HG03095 (cell line): ENCODE measurements around the gene CMSS1.

Source experiments
- ATAC-seq: cut with Tn5 transposase; IDR thresholded peaks from one replicate; pipeline ENCODE4 v1.9.1; 2021; ENCODE audit warnings: moderate library complexity; ENCODE audit not compliant: unreplicated experiment

CMSS1 gene

DNA sequence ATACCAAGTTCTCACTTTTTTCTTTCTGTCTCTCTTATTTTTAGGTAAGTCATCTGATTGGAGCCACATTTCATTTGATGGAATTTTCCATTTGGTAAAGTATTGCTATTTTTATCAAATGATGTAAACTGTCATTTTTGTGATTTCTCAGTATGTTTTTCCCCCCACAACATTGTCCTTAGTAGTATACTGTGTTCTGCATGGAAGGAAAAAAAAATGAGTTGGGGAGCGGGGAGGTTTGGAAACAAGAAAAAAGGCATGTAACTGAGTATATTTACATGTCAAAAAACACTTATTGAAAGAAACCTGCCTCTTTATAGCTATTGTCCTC is 192.4 kb downstream of the CMSS1 start:
- no peak for ATAC-seq

DNA sequence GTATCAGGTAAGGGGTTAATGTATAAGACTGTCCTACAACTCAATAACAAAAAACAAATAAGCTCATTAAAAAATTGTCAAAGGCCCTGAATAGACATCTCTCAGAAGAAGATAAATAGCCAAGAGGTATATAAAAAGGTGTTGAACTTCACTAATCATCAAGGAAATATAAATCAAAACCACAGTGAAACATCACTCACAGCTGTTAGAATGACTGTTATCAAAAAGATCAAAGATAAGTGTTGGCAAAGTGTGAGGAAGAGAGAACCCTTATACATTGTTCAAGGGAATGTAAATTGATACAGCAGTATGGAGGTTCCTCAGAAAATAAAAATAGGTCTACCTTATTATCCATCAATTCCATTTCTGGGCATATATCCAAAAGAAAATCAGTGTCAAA is 201.1 kb downstream of the CMSS1 start:
- no peak for ATAC-seq

DNA sequence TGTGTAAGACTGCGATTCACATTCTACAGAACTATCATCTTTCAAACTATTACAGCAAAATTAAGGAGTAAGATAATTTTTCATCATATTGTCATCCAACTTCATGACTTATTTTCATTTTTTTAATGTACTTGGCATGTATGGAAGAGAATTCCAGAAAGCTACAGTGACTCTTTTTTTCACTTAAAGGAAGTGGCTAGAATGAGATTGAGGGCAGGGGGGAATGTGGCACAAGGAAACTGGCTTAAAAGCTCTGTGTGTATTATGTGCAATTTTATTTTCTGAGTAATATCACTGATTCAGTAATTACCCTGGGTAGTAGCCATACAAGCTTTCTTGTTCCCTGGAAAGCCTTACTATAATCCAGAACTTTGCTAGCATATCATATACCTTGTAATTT is 202.1 kb downstream of the CMSS1 start:
- no peak for ATAC-seq

DNA sequence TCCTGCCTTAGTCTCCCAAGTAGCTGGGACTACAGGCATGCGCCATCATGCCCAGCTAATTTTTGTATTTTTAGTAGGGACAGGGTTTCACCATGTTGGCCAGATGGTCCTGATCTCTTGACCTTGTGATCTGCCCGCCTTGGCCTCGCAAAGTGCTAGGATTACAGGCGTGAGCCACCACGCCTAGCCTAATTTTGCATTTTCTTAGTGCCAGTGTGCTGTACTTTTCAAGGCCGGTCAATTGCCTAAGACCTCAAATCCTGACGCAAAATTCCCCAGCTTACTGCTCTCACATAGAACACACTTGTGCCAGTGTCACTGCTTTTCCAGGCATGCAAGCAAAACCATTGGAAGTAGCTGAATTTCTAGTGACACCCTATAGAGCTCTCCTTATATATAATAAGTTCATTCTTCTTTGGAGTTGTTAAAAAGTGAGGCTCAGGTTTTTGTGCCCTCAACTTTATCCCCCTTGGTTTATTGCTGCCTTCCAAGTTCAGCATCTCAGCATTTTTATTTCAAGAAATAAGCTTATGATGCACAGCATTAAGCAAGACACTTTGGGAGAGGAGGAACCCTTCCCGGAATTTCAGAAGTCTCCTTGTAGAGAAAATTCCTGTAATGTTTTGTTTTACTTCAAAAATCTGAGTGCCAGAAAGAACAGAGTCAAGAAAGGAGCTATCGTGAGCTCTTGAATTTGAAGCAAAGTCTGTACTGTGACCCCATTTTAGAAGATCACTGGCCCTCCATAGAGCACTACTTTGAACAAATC is 203.4 kb downstream of the CMSS1 start:
- ATAC-seq, result no peak

DNA sequence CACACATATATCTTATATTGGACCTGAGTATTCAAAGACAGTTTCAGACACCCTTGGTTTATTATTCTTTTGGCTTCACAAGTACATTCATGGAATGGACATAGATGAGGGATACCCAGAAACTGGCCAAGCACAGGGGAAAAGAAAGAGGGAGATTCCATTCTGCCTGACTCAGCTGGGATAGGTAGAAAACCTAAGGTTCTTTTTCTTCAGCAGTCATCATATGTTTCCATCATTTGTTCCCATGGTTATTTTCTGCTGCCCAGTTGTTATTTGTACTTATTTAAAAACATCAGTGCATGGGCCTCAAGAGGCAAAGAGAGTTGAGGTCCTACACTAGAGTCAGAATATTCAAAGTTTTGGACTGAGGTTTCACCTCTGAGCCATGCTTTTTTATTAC is 204.8 kb downstream of the CMSS1 start:
- no peak for ATAC-seq

DNA sequence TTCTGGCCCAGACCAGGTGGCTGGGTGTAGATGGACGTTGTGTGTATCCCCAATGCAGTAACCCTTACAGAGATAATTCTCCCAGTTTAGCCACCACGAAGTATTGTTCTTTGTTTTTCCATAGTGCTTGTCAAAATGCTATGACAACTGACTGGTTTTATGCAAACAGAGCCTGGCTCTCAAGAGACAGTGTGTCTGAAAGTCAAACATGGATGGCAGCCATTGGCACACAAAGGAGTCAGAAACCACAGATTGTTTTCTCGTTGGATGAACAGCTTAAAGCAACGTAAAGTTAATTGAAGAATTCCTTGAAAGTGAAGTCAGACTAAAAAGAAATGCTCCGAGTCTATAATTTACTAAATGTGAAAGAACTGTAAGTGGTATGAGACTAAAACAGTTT is 205.5 kb downstream of the CMSS1 start:
- ATAC-seq, result no peak

DNA sequence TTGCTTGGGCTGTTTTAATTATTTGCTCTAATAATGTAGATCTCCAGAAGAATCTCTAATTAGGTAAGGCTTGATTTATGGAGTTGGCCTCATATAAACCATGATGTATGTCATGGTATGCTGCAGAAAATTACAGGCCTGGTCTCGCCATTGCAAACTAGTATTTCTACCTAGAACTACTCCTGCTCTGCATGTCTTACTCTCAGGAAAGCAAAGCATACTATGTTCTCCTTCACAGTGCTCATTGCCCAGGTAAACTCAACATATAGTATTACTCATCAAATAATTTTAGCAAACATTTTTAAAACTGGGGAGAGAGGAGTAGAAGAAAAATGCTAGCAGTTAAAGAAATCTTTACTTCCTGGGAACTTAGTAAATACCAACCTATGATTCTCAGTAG is 205.9 kb downstream of the CMSS1 start:
- no peak for ATAC-seq

DNA sequence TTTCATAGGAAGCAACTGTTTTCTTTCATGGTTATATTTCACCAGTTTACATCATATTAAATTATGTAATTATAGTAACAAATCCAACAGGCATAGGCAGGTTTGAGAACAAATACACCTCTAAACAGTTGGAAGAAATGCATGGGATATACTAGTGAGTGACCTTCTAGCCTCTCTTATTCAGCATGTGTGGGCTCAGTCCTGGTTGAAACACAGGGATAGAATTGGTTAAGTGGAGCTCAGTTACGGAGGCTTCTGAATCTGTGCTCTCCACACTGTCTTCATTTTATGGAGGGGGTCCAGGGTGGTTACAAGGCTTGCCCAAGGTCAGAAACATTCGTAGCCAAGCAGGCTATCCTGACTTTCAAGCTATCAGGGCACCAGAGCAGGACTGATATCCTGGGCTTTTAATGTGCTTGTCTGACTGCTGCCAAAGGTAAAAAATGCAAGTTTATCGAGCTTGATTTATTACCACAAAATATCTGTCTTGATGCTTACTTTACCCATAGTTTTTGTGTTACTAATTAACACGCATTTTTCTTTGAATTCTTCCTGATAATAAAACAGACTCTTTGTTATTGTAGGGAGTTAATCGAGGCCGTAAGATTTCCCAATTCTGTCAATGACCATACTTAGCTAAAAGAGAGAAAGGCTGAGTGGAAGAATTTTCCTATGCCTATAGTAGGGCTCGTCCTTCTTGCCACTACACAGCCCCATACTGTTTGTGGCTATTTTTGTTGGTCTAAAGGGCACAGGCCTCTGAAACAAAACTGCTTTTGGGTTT is 207.1 kb downstream of the CMSS1 start:
- no peak for ATAC-seq

DNA sequence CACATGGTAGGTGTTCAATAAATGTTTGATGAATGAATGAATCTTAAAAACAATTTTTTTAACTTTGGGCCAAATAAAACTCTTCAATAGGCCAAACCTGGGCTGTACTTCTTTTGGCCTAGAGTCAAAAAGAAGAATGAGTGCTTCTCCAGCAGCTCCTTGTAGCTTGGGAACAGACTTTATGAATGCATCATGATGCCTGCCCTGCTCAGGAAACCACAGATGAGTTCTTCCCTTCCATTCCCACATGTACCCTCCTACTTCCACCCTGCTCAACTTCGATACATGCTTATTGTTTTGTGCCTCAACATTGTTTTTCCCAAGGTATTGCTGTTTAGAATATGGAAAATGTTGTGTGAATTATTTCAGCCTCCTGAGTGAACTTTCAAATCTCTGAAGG is 209.7 kb downstream of the CMSS1 start:
- no peak for ATAC-seq

DNA sequence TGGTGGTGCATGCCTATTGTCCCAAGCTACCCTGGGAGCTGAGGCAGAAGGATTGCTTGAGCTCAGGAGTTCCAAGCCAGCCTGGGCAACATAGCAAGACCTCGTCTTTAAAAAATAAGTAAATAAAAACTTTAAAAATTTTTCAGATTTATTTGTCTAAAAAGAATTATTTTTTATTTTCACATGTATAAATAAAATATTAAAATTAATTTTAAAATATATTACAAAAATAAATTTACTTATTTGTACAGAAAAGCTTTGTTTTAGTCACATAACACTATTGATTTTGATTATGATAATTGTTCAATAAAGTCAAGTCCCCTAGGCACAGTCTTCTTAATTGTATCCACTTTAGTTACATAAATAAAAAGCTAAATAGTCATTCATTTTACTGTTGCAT is 211.4 kb downstream of the CMSS1 start:
- ATAC-seq, result no peak

DNA sequence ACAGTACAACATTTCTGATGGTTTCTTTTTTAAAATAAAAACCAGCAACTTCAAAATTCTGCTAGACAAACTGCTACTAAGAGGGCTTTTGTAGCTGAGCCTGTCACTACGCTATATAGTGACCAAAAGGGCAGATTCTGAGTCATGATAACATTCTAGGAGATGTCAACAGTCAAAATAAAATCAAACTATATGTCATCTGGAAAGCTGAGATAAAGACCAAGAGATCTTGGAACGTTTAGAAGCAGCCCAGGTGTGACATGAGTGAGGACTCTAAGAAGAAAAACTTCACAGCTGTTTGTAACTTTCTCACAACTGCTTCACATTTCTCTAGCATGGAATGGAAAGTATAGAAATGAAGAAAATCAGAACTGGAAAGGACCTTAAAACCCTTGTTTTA is 212.0 kb downstream of the CMSS1 start:
- peak; percentile 51 for ATAC-seq

DNA sequence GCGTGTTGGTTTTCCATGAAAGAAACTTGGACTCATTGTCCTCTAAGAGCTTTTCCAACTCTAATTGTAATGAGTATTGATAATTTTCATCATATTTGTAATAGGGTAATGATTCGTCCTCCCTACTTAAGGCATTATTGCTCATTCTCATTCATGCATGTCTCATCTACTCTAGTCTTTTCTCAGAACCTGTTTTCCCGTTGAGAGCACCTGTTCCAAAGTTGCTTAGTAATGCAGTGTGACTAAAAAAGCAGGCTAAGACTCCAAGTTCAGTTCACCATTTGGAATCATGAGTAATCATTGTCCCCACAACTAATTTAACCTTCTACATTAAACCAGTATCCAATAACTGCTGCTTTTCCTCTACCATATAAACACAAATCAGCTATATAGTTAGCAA is 212.7 kb downstream of the CMSS1 start:
- ATAC-seq, result peak; percentile 49

DNA sequence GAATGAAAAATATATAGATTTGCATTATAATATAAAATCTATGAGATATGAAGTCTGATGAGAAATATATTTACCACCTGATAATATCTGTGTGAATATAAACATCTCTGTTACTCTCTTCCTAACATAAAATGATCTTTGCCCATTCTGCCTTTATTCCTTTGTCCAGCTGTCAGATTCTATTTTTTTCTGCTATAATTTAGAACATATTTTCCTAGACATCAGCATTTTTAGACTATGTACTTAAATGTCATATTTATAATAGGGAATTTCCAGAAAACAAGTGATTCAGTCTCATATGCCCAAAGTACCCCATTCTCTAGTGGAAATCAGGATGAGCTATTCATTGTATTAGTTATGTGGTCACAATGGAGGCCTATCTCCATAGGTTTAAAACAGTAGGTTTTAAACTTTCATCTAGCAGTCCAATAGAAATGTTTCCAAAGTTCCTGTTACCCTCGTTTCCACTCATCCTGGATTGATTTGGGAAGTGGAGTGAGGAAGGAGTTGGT is 213.3 kb downstream of the CMSS1 start:
- ATAC-seq, result no peak

DNA sequence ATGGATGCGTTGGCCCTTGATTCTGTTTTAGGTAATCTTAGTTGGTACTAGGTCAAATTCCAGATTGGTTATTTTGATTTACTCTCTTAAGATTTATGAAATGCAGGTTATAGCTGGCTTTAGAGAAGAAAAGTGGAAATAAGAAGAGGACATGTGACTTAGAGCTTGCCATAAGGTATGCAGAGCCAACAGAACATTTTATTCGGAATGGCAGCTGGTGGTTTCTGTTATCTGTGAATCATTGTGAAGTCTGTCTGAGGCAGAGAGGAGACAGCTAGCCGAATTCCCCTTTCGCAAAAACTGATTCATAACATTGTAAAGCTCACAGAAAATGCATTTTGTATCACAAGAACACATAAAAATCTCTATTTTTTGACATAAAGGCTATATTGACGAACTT is 214.6 kb downstream of the CMSS1 start:
- no peak for ATAC-seq

DNA sequence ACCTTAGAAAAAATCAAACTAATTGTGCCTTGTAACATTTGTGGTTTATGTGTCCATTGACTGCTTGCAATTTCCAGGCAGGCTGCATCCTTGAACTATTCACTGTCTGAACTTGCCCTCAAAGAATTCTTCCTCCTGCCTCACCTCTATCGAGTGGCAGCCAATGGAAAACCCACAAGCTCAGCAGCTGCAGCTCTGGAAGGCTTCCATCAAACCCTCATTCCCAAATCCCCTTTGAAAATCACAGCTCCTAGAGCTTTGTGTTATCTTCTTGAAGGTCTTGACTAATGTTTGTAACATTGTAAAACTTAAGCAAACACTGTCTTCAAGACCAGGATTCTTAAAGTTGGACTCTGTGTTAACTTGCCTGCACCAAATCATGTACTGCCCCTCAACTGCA is 215.5 kb downstream of the CMSS1 start:
- ATAC-seq, result no peak

DNA sequence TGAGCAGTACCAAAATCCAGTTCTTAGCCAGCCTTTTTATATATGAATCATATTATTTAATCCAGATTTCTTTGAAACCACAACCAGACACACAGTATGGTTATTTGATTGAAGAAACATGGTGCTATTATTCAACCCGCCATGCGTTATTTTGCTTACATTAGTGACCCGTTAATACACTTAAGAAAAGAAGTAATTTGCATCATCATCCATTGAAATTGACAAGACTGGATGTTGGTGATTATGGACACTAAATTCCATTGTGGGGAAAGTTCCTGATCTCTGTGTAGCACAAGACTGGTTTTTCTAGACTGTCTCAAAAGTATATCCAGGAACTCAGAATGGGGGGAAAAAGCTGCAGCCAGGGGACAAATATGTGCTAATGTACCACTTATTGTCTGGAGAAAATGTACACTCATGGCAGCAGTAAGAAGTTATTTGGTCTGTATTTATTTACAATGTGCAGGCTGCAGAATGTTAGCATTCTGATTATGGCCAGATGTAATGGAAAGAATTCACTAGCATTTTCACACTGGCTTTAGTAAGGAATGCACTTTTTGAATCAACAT is 216.3 kb downstream of the CMSS1 start:
- no peak for ATAC-seq

DNA sequence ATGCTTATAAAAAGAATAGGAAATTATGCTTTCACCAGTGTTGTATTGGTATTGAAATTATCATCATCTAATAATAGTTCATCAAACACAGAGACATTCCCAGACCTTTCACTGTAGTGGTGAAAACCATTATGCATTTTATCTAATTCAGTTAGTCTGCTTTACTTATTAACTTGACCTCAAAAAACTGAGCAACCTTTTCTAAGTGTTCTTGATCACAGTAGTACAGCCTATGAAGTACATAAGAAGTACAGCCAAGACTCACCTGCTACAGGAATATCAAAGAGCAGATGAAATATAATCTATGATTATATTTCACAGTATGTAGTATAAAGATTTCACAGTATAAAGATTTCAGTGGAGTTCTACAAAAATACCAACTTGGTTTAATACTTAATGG is 221.4 kb downstream of the CMSS1 start:
- ATAC-seq, result no peak

DNA sequence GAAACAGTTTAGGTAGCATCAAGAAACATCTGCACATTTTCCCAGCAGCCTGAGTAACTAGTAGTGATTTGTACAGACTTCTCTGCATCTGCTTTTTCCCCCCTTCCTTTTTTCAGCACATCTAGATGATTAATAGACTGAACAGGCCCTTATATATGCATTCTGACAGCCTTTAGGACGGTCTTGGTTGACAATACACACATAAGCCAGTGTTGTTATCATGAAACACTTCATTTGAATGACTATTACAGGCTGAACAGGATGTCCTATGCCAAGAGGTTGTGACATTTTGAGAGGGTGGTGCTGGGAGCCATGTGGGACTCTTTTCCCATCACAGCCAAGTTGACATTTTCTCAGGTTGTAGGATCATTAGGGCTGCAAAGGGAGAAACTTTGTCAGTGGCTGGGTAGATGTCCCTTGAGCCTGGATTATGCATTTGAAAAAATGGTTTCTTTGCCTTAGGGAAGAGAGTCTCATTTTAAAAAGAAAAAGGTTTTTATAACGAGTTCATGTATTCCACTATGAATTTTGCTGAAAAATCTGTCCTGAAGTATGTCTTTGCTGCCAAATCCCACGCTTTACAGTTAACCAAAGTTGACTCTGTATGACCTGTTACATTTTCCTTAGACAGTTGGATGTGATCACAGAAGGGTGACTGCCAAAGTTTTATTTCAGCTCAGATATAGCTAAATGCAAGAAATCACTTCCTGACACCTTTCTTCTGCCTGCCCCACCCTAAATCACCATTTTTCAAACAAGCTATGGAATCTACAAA is 223.0 kb downstream of the CMSS1 start:
- no peak for ATAC-seq

DNA sequence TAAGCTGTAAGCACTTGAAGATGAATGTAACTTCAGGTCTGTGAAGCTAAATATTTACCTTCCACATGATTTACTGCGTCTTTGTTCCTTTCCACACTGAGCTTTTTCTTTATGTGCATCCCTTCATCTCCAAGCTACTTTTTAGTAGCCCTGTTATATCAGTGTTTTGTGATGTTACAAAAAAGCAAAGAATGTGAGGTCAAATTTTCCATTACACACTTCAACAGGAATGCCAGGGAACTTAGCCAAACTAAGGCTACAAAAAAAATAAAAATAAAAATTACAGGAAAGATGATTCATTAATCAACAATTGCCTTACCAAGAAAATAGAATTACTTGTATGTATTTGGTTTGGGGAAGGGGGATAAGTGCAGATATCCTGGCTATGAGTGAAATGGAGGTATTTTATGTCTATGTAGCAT is 223.7 kb downstream of the CMSS1 start:
- ATAC-seq, result no peak

DNA sequence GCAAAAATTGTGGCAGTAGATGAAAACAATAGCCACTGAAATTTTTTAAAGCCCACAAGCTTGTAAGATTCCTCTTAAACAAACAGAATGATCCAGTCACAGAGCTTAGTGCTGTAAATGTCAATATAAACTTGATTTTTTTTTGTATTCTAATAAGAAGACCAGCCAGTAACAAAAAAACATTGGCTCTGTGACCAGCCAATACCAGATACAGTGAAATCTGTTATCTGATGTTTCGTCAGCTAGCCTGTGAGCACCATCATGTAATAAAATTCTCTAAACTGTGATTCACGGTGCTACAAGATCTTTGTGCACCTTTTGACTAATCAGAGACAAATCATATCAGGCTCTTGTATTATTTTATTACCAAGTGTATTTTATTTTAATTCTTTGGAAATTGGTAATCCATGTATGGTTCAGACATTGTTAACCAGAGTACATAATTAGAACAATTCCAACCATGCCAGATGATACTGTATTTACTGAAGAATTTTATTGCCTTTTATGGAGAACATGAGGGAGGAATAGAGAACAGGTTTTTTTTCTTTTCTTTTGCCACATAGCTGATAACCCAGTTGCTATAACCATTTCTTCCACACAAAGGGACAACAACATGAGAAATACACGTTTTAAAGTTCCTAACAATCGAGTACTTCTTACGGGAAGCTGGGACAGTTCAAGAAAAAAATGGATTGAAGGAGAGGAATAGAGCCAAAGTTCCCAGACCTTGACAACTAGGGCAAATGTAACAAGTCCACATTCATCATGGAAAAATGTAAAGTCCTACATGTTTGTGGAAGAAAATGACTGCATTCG is 224.7 kb downstream of the CMSS1 start:
- ATAC-seq, result no peak

DNA sequence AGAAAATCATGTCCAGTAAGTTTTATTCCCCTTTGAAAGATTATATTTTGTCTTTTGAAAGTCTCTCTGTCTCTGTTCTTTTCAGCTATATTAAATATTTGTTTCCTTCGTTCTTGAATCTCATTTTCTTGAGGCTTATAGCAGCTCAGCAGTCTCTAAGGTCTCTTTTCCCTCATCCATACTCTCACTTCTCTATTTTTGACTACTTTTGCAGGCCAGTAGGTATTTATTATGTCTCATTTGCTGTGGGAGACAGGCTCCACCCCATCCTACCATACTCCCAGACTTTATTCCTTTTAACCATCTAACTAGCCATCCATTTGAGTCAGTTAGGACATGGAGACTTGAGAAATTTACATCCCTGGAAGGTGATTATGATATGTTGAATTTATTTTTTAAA is 225.6 kb downstream of the CMSS1 start:
- ATAC-seq, result no peak
